PC-9 (cell line): ENCODE data around the gene CRADD. TPM values are rescaled to one million over a fixed set of nuclear protein-coding genes. Genes with fewer than 3 reads are reported as not detected.
"Not testable (repeated sequence)": the region's sequence is repeated elsewhere in the genome, so short reads cannot be mapped to it uniquely, and the experiment has no call there.

Experiments
- BruUV-seq: library from RNA; stranded (reverse); fragments of 400-500 nt; replicated peaks from 2 replicates; lab custom pipeline; 2021; lab: Mats Ljungman, UMichigan
- CTCF ChIA-PET: fragments of 300-600 bp; sonication (Branson Sonifier 250); formaldehyde crosslinking; loops from one replicate; lab custom pipeline; 2022; ENCODE audit warnings: antibody characterized with exemption; lab: Charles Lee
- POLR2A ChIA-PET: fragments of 300-600 bp; sonication (Branson Sonifier 250); formaldehyde crosslinking; loops from one replicate; lab custom pipeline; 2022; ENCODE audit warnings: antibody characterized with exemption; ENCODE audit not compliant: unreplicated experiment; lab: Charles Lee
- DNase-seq, 2 experiments: peaks; one replicate each; pipeline versions ENCODE4 v3.0.0 to v3.0.0-alpha.2; 2015 to 2022; ENCODE audit warnings: mixed read lengths in 1 of 2
- H2AFZ ChIP-seq: fragments of 200-600 bp; sonication (generic); 2 replicates; pipeline ENCODE4 v1.8.1; 2017; ENCODE audit warnings: antibody characterized with exemption
- H3F3A ChIP-seq: fragments of 200-600 bp; sonication (generic); 2 replicates; pipeline ENCODE4 v1.8.1; 2017; ENCODE audit warnings: antibody characterized with exemption, mild to moderate bottlenecking, low read depth; ENCODE audit not compliant: insufficient read depth
- H3K27ac ChIP-seq: fragments of 200-600 bp; sonication (generic); 2 replicates; pipeline ENCODE4 v1.6.1; 2016; ENCODE audit warnings: mixed run types
- H3K27me3 ChIP-seq: fragments of 200-600 bp; sonication (generic); 2 replicates; pipeline ENCODE4 v1.6.1; 2016; ENCODE audit warnings: low read depth, mixed run types; ENCODE audit not compliant: insufficient read depth
- H3K36me3 ChIP-seq: fragments of 200-600 bp; sonication (generic); 2 replicates; pipeline ENCODE4 v1.6.1; 2016; ENCODE audit warnings: low read depth, mixed run types
- H3K4me1 ChIP-seq: fragments of 200-600 bp; sonication (generic); replicated peaks from 2 replicates; pipeline ENCODE4 v1.6.1; 2016; ENCODE audit warnings: mixed run types; ENCODE audit not compliant: insufficient read depth
- H3K4me2 ChIP-seq: fragments of 200-600 bp; sonication (generic); 2 replicates; pipeline ENCODE4 v1.6.1; 2017; ENCODE audit warnings: mixed run types
- H3K4me3 ChIP-seq: fragments of 200-600 bp; sonication (generic); 2 replicates; pipeline ENCODE4 v1.6.1; 2016; ENCODE audit warnings: mixed run types
- H3K79me2 ChIP-seq: fragments of 200-600 bp; sonication (generic); 2 replicates; pipeline ENCODE4 v1.6.1; 2017; ENCODE audit warnings: low read depth, mixed run types
- H3K9me2 ChIP-seq: fragments of 200-600 bp; sonication (generic); 2 replicates; pipeline ENCODE4 v1.8.1; 2017; ENCODE audit warnings: mild to moderate bottlenecking; ENCODE audit not compliant: insufficient read depth
- H3K9me3 ChIP-seq: fragments of 200-600 bp; sonication (generic); 2 replicates; pipeline ENCODE4 v1.8.1; 2016; ENCODE audit warnings: low read depth; ENCODE audit not compliant: insufficient read depth
- H4K20me1 ChIP-seq: fragments of 200-600 bp; sonication (generic); 2 replicates; pipeline ENCODE4 v1.8.1; 2017; ENCODE audit not compliant: insufficient read depth
- CTCF ChIP-seq: fragments of 200-600 bp; sonication (generic); conservative IDR thresholded peaks from 2 replicates; pipeline ENCODE4 v1.6.1; 2017; ENCODE audit warnings: mixed run types, antibody characterized with exemption, mild to moderate bottlenecking, moderate library complexity
- EZH2 ChIP-seq: fragments of 200-600 bp; sonication (generic); IDR thresholded peaks from 2 replicates; pipeline ENCODE4 v1.8.0; 2017; ENCODE audit warnings: antibody characterized with exemption, low read depth
- intact Hi-C: fragments of 100-400 bp; cut with micrococcal nuclease; formaldehyde crosslinking; loops from one replicate; pipeline ENCODE4 v1.10.0; 2022; ENCODE audit not compliant: unreplicated experiment
- total RNA-seq: library from RNA; stranded (reverse); gene quantifications from 2 replicates; pipeline ENCODE4 v1.2.3, GENCODE V29; 2021

Gene CRADD
- total RNA-seq, 1 experiment from 2014 or later = 7.6 TPM

- Histone ChIP-seq H3K27me3 (no peaks in the 10 kb centered on the region), H3K9me3 (no peaks in the 10 kb centered on the region), H4K20me1 (no peaks in the 10 kb centered on the region), H3K27ac (no peak overlapping the region), H3K9me2 (0 out of 2 replicates have a peak, but pooled peaks cover 4% of the 10 kb centered on the region), H2AFZ (no peak overlapping the region), H3K4me1 (no peaks in the 10 kb centered on the region; the same call in 1 of the 2 replicates), H3F3A (0 out of 2 replicates have a peak, but pooled peaks cover 5% of the 10 kb centered on the region), H3K79me2 (no peaks in the 10 kb centered on the region), H3K4me3 (no peak overlapping the region), H3K36me3 (no peaks in the 10 kb centered on the region), H3K4me2 (no peak overlapping the region)
- DNase-seq = no peak
- POLR2A ChIA-PET = no interaction called here
- intact Hi-C loops = no loop called here
- BruUV-seq = no TSS peak
- CTCF ChIA-PET = no interaction called here
- TF ChIP-seq EZH2 (no peak), CTCF (no peak)
Observed at GRCh38 chr12:93926237-93926636, 249.1 kb downstream of the CRADD start.

GRCh38 chr12:93929081-93929480 is 251.9 kb downstream of the CRADD start:
- H3K27ac ChIP-seq, H3K4me1 ChIP-seq, H3K79me2 ChIP-seq, H4K20me1 ChIP-seq, H3K27me3 ChIP-seq, H3K9me3 ChIP-seq, BruUV-seq, CTCF ChIA-PET, DNase-seq, H2AFZ ChIP-seq, H3K9me2 ChIP-seq, H3F3A ChIP-seq, POLR2A ChIA-PET, intact Hi-C loops, H3K4me2 ChIP-seq, H3K36me3 ChIP-seq, H3K4me3 ChIP-seq: not testable (repeated sequence)

- H3K4me3 ChIP-seq = no peak overlapping the region
- peaks cover 5% of the 10 kb centered on the region; the same call in 1 of the 2 replicates for H3K9me3 ChIP-seq
- no peaks in the 10 kb centered on the region for H3K4me1 ChIP-seq
- H3K79me2 ChIP-seq = no peaks in the 10 kb centered on the region
- no TSS peak for BruUV-seq
- H3K27me3 ChIP-seq = no peaks in the 10 kb centered on the region
- ChIA-PET CTCF (no interaction called here), POLR2A (no interaction called here)
- no peaks in the 10 kb centered on the region for H3K9me2 ChIP-seq
- H3K36me3 ChIP-seq = no peaks in the 10 kb centered on the region
- H3K27ac ChIP-seq = no peak overlapping the region
- H3F3A ChIP-seq = no peaks in the 10 kb centered on the region
- TF ChIP-seq CTCF = no peak
- TF ChIP-seq EZH2 = no peak
- no peaks in the 10 kb centered on the region for H4K20me1 ChIP-seq
- H2AFZ ChIP-seq = no peak overlapping the region
- DNase-seq = no peak
- intact Hi-C loops = no loop called here
- H3K4me2 ChIP-seq = no peak overlapping the region
Observed at GRCh38 chr12:93937812-93938211, 260.6 kb downstream of the CRADD start.

GRCh38 chr12:93938317-93938716 is 261.1 kb downstream of the CRADD start:
- BruUV-seq = no TSS peak
- no peak for DNase-seq
- CTCF ChIA-PET = no interaction called here
- no peaks in the 10 kb centered on the region for H3F3A ChIP-seq
- TF ChIP-seq EZH2 = no peak
- TF ChIP-seq CTCF = no peak
- H3K9me3 ChIP-seq = peaks cover 5% of the 10 kb centered on the region; the same call in 1 of the 2 replicates
- H2AFZ ChIP-seq = no peak overlapping the region
- H3K4me3 ChIP-seq = no peak overlapping the region
- intact Hi-C loops = no loop called here
- no peaks in the 10 kb centered on the region for H3K9me2 ChIP-seq
- no peaks in the 10 kb centered on the region for H3K36me3 ChIP-seq
- POLR2A ChIA-PET = no interaction called here
- H3K4me2 ChIP-seq = no peak overlapping the region
- no peaks in the 10 kb centered on the region for H3K79me2 ChIP-seq
- no peak overlapping the region for H3K27ac ChIP-seq
- no peaks in the 10 kb centered on the region for H3K4me1 ChIP-seq
- no peaks in the 10 kb centered on the region for H3K27me3 ChIP-seq
- H4K20me1 ChIP-seq = no peaks in the 10 kb centered on the region
